GM12874 (cell line): ENCODE data around the gene TSHB.

Experiments used
- CTCF ChIP-seq: IDR thresholded peaks from 2 replicates; pipeline ENCODE4 v1.5.1; 2011; ENCODE audit warnings: low read depth, mild to moderate bottlenecking, control low read depth, low read length, moderate library complexity; ENCODE audit not compliant: insufficient read depth

TSHB gene

GRCh38 chr1:115077984-115078330, 48.3 kb downstream of the TSHB start:
- no peak for TF ChIP-seq CTCF

DNA sequence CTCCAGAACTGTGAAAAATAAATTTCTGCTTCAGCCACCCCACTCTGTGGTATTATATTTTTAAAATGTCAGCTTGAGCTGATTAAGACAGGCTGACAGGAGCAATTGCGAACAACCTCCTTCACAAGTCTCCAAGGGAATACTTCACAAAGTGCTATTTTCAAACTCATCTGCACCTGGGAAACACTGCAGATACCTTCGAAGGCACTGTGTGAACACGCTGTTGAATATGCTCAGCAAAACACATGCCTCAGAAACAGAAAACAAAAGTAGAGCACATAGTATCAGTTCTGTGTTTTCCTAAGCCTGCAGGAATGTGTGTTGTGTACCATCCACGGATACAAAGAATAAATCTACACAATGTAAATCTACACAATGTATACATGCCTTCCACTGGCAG, 49.1 kb downstream of the TSHB start:
- TF ChIP-seq CTCF = no peak

GRCh38 chr1:115082949-115083348, 53.3 kb downstream of the TSHB start:
- TF ChIP-seq CTCF = no peak
